Measurements from ENCODE around the gene PIGM. TPM values are rescaled to one million over a fixed set of nuclear protein-coding genes. Genes with fewer than 3 reads are reported as not detected.
A peak's percentile ranks its signal among the peaks of the same experiment; 100 is the strongest.

The PIGM gene
- total RNA-seq, 4 donors from 2014 or later, result 3.2 to 8.2 (median 4.9) TPM

DNA sequence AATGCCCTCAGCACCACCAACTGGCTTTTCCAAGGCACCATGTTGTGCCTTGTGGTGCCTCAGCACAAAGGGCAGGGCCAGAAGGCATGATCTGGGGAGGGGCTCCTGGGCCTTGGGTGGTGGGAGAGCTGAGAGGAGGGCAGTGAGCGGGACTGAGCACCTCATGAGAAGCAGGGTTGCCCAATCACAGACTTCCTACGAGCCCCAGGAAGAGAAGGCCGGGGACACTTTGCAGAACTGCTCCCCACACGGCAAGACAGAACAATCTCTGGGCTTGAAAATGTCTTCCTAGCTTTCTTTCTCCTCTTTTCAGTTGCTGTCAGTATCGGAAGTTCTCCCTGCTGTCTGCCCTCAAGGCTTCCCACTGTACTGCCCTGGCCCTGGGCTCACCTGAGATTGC lies 31.4 kb upstream of the PIGM start:
- no peak for DNase-seq
- Histone ChIP-seq H3K27ac (no peak overlapping the region), H3K36me3 (no peaks in the 10 kb centered on the region), H3K4me1 (no peaks in the 10 kb centered on the region), H3K4me3 (no peak overlapping the region), H3K9me3 (no peaks in the 10 kb centered on the region), H3K27me3 (peaks cover 10% of the 10 kb centered on the region)
- intact Hi-C loops (cut with DNase I; ENCODE audit: low total_unique reads), result no loop called here
- in situ Hi-C loops (cut with MboI; ENCODE audit: low pct_ligation_motif_present in 1 of 4, low pct_unique_long_range_greater_than_20kb in 1 of 4, low sequenced_read_pairs in 3 of 4), result no loop called here
- TF ChIP-seq EP300 (IDR thresholded peaks at IDR 0.05; ENCODE audit: low read depth) (no peak), CTCF (IDR thresholded peaks at IDR 0.05) (no peak)
- 60 to 85% methylated on average over 1 to 5 of the region's 5 CpGs for WGBS, 2 donors (ENCODE audit: low coverage in 1 of 2)

GRCh38 chr1:160062230-160062532 lies 30.4 kb upstream of the PIGM start:
- in situ Hi-C loops (cut with MboI; ENCODE audit: low pct_ligation_motif_present in 1 of 4, low pct_unique_long_range_greater_than_20kb in 1 of 4, low sequenced_read_pairs in 3 of 4) (no loop called here), intact Hi-C loops (cut with DNase I; ENCODE audit: low total_unique reads) (no loop called here)
- 82% methylated on average over 6 of the region's 6 CpGs; no CpG with 5 or more reads in 1 of the 2 donors for WGBS, 2 donors (ENCODE audit: low coverage in 1 of 2)
- no peak for DNase-seq
- Histone ChIP-seq H3K4me1 (no peaks in the 10 kb centered on the region), H3K9me3 (no peaks in the 10 kb centered on the region), H3K36me3 (no peaks in the 10 kb centered on the region), H3K27ac (no peak overlapping the region), H3K4me3 (no peak overlapping the region), H3K27me3 (peaks cover 10% of the 10 kb centered on the region)
- no peak for TF ChIP-seq CTCF (IDR thresholded peaks at IDR 0.05)
- TF ChIP-seq POLR2A (IDR thresholded peaks at IDR 0.05), result no peak
- TF ChIP-seq POLR2AphosphoS5 (IDR thresholded peaks at IDR 0.05), result no peak
- no peak for TF ChIP-seq EP300 (IDR thresholded peaks at IDR 0.05; ENCODE audit: low read depth)

- 57 to 82% methylated on average over 4 to 14 of the region's 15 CpGs for WGBS, 2 donors (ENCODE audit: low coverage in 1 of 2)
- Histone ChIP-seq H3K4me3 (no peak overlapping the region), H3K27ac (no peak overlapping the region), H3K4me1 (no peaks in the 10 kb centered on the region), H3K9me3 (no peaks in the 10 kb centered on the region), H3K36me3 (no peaks in the 10 kb centered on the region), H3K27me3 (peaks cover 10% of the 10 kb centered on the region)
- TF ChIP-seq POLR2A (IDR thresholded peaks at IDR 0.05), result no peak
- TF ChIP-seq POLR2AphosphoS5 (IDR thresholded peaks at IDR 0.05), result no peak
- no peak for TF ChIP-seq EP300 (IDR thresholded peaks at IDR 0.05; ENCODE audit: low read depth)
- TF ChIP-seq CTCF (IDR thresholded peaks at IDR 0.05), result no peak
- DNase-seq, result no peak
- intact Hi-C loops (cut with DNase I; ENCODE audit: low total_unique reads) (no loop called here), in situ Hi-C loops (cut with MboI; ENCODE audit: low pct_ligation_motif_present in 1 of 4, low pct_unique_long_range_greater_than_20kb in 1 of 4, low sequenced_read_pairs in 3 of 4) (no loop called here)
Measured at GRCh38 chr1:160061369-160062229, 29.8 kb upstream of the PIGM start.

DNA sequence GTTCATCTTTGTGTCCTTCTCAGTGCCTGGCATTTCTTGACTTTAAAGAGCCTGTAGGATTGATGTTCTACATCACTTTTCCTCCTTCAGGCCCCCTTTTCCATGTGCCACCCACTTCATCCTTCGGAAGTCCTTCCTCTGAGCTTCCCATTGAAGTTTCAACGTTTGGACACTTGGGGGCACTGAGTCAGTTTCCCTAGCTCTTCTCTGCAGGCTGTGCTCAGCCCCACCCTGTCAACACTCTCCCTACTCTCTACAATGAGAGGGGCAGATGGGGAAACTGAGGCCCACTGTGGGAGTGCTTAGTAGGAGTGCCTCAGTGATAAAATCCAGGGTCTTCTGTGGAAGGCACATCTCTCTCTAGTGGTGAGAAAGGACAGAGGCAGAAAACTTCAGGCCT lies 26.3 kb upstream of the PIGM start:
- Histone ChIP-seq H3K36me3 (no peaks in the 10 kb centered on the region), H3K27ac (no peak overlapping the region), H3K9me3 (no peaks in the 10 kb centered on the region), H3K4me1 (no peaks in the 10 kb centered on the region), H3K27me3 (peaks cover 7% of the 10 kb centered on the region), H3K4me3 (no peak overlapping the region)
- intact Hi-C loops (cut with DNase I; ENCODE audit: low total_unique reads) (no loop called here), in situ Hi-C loops (cut with MboI; ENCODE audit: low pct_ligation_motif_present in 1 of 4, low pct_unique_long_range_greater_than_20kb in 1 of 4, low sequenced_read_pairs in 3 of 4) (no loop called here)
- TF ChIP-seq CTCF (IDR thresholded peaks at IDR 0.05), result peak in 1 of 5 experiments; percentile 12
- no peak for TF ChIP-seq POLR2A (IDR thresholded peaks at IDR 0.05)
- TF ChIP-seq EP300 (IDR thresholded peaks at IDR 0.05; ENCODE audit: low read depth), result no peak
- no peak for TF ChIP-seq POLR2AphosphoS5 (IDR thresholded peaks at IDR 0.05)
- no peak for DNase-seq
- WGBS, 2 donors (ENCODE audit: low coverage in 1 of 2), result 20 to 44% methylated on average over 1 to 2 of the region's 2 CpGs

All from transverse colon (tissue), 4 donors.